Naive thymus-derived CD4-positive, alpha-beta T cell (primary cell): ENCODE results near the gene TARDBP. TPM values are rescaled to one million over a fixed set of nuclear protein-coding genes. Genes with fewer than 3 reads are reported as not detected.
"Not testable (repeated sequence)": the region's sequence is repeated elsewhere in the genome, so short reads cannot be mapped to it uniquely, and the experiment has no call there.

Experiments used
- ATAC-seq: fragments of 150-1000 bp; cut with Tn5 transposase; 2 replicates; pipeline ENCODE4 v1.10.0; 2021; ENCODE audit warnings: mild to moderate bottlenecking, moderate library complexity
- CTCF ChIA-PET: fragments of 350-600 bp; sonication (Branson Sonifier 250); formaldehyde crosslinking; loops from one replicate; lab custom pipeline; 2021; ENCODE audit warnings: antibody characterized with exemption; lab: Charles Lee
- POLR2A ChIA-PET: fragments of 350-600 bp; sonication (Branson Sonifier 250); formaldehyde crosslinking; loops from one replicate; lab custom pipeline; 2021; ENCODE audit warnings: antibody characterized with exemption, inconsistent platforms; lab: Charles Lee
- DNase-seq, 9 donors: peaks; one replicate each; pipeline versions ENCODE4 v3.0.0 to v3.0.0-alpha.2; 2020 to 2022; ENCODE audit warnings: mixed read lengths in 1 of 9
- H3K27ac ChIP-seq: one replicate; pipeline ENCODE4 v1.7.0; 2013; ENCODE audit warnings: mild to moderate bottlenecking, low read depth, low read length, moderate library complexity
- H3K27me3 ChIP-seq, 2 donors: one replicate each; pipeline ENCODE4 v1.7.0; 2013; ENCODE audit warnings: low read length in 2 of 2, mild to moderate bottlenecking in 2 of 2, moderate library complexity in 2 of 2; ENCODE audit not compliant: control insufficient read depth in 2 of 2, insufficient read depth in 2 of 2
- H3K36me3 ChIP-seq, 3 experiments: 1 replicate in 2 of 3; 2 replicates in 1 of 3; pipeline ENCODE4 v1.7.0; 2013; ENCODE audit warnings: low read length in 3 of 3, mild to moderate bottlenecking in 3 of 3, moderate library complexity in 1 of 3; ENCODE audit not compliant: insufficient read depth in 3 of 3, control insufficient read depth in 2 of 3
- H3K4me1 ChIP-seq, 2 donors: one replicate each; pipeline ENCODE4 v1.7.0; 2013; ENCODE audit warnings: low read length in 2 of 2, mild to moderate bottlenecking in 2 of 2, moderate library complexity in 1 of 2; ENCODE audit not compliant: control insufficient read depth in 2 of 2, insufficient read depth in 2 of 2
- H3K4me3 ChIP-seq: 2 replicates; pipeline ENCODE4 v1.7.0; 2013; ENCODE audit warnings: mild to moderate bottlenecking, low read length
- H3K9me3 ChIP-seq, 3 experiments: 1 replicate in 2 of 3; 2 replicates in 1 of 3; pipeline ENCODE4 v1.7.0; 2013; ENCODE audit warnings: low read length in 3 of 3; ENCODE audit not compliant: control insufficient read depth in 2 of 3
- H3K27ac Mint-ChIP-seq, 9 donors: one replicate each; pipeline ENCODE4 v1.8.0; 2020 to 2022; ENCODE audit warnings: mixed read lengths in 9 of 9, mild to moderate bottlenecking in 8 of 9, moderate library complexity in 5 of 9, inconsistent platforms in 2 of 9
- H3K27me3 Mint-ChIP-seq, 5 donors: one replicate each; pipeline ENCODE4 v1.8.0; 2021 to 2022; ENCODE audit warnings: mixed read lengths in 5 of 5, mild to moderate bottlenecking in 1 of 5
- H3K36me3 Mint-ChIP-seq, 5 donors: one replicate each; pipeline ENCODE4 v1.8.0; 2020 to 2022; ENCODE audit warnings: mixed read lengths in 5 of 5, mild to moderate bottlenecking in 3 of 5, inconsistent platforms in 1 of 5
- H3K4me1 Mint-ChIP-seq, 7 donors: one replicate each; pipeline ENCODE4 v1.8.0; 2020 to 2022; ENCODE audit warnings: mixed read lengths in 7 of 7, mild to moderate bottlenecking in 3 of 7, inconsistent platforms in 1 of 7
- H3K4me3 Mint-ChIP-seq, 10 donors: one replicate each; pipeline ENCODE4 v1.8.0; 2020 to 2022; ENCODE audit warnings: mild to moderate bottlenecking in 10 of 10, mixed read lengths in 10 of 10, moderate library complexity in 6 of 10, inconsistent platforms in 2 of 10
- H3K9me3 Mint-ChIP-seq, 11 donors: one replicate each; pipeline ENCODE4 v1.8.0; 2020 to 2022; ENCODE audit warnings: mixed read lengths in 11 of 11, mild to moderate bottlenecking in 4 of 11, inconsistent platforms in 1 of 11, moderate library complexity in 1 of 11
- intact Hi-C, 2 donors: fragments of 100-400 bp; cut with micrococcal nuclease; formaldehyde crosslinking; loops; one replicate each; pipeline ENCODE4 v1.15.1; 2023
- polyA plus RNA-seq, 2 donors: library from polyadenylated mRNA; unstranded; fragments of 300-500 nt; fragmentation: Illumina TruSeq; gene quantifications; one replicate each; pipeline ENCODE4 v1.2.3, GENCODE V29; 2021
- total RNA-seq, 6 experiments: library from RNA in 5 of 6; stranded (reverse) in 5 of 6; gene quantifications; 1 replicate in 5 of 6; 2 replicates in 1 of 6; pipeline ENCODE4 v1.2.3 and lab custom pipeline; 2021 to 2026

The TARDBP gene
- total and polyA plus RNA-seq, 7 experiments from 2014 or later = 55.0 to 196 (median 171) TPM

DNA sequence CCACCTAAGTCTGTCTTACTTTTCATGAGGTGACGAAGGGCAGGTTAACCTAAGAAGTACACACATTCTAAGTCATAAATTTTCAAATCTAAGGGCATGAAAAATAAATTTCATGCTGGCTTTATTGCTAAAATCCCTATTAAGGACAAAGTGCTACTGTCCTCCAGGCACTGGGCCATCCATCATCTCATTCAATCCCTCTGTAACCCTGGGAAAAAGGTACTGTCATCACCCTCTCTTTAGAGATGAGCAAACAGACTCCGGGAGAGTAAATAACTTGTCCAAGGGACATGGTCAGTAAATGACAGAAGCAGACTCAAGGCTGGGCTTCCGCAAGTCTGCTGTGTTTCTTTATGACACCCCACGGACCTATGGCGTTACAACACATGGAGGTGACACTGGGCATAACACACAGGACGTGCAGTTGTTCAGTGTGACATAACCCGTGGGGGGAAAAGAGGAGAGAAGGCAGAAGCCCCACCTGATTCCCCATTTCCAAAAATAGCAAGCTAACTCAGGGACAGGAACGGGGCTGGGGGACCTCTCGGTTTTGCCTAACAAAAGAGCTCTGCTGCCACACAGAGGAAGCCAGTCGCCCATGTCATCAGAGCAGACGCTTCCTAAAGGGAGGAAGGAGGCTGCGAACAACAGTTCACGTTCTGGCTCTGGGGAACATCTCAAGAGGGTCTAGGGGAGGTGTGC lies 59.9 kb downstream of the TARDBP start:
- no peak overlapping the region for H3K27ac ChIP-seq
- Mint-ChIP-seq H3K27ac (peak overlapping the region in 1 of 9 donors; percentile 72), H3K36me3 (peaks cover 0 to 59% (median 21%) of the 10 kb centered on the region in 5 donors), H3K4me3 (no peak overlapping the region), H3K4me1 (peaks cover 0 to 5% (median 0%) of the 10 kb centered on the region in 7 donors), H3K27me3 (no peaks in the 10 kb centered on the region), H3K9me3 (no peaks in the 10 kb centered on the region)
- no peaks in the 10 kb centered on the region for H3K4me1 ChIP-seq
- intact Hi-C loops = no loop called here
- DNase-seq (no peak), ATAC-seq (no peak)
- H3K27me3 ChIP-seq = no peaks in the 10 kb centered on the region
- H3K4me3 ChIP-seq = no peak overlapping the region
- H3K36me3 ChIP-seq = peaks cover 33 to 99% (median 43%) of the 10 kb centered on the region in 3 experiments
- H3K9me3 ChIP-seq = no peaks in the 10 kb centered on the region
- ChIA-PET CTCF (no interaction called here), POLR2A (no interaction called here)

DNA sequence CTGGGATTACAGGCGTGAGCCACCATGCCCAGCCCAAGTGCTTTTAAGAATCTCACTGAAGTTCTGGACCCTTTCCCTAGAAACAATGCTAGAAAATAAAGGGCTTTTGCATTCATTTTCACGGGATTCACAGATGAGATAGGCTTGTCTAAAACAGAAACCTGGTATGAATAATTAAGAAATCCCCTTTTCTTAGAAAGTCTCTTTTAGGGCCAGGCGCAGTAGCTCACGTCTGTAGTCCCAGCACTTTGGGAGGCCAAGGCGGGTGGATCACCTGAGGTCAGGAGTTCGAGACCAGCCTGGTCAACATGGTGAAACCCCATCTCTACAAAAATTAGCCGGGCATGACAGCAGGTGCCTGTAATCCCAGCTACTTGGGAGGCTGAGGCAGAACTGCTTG lies 60.9 kb downstream of the TARDBP start:
- H3K27me3 ChIP-seq, H3K9me3 ChIP-seq, intact Hi-C loops, DNase-seq, H3K27ac Mint-ChIP-seq, H3K4me1 Mint-ChIP-seq, H3K9me3 Mint-ChIP-seq, H3K4me3 Mint-ChIP-seq, CTCF ChIA-PET, H3K4me1 ChIP-seq, H3K27me3 Mint-ChIP-seq, H3K27ac ChIP-seq, H3K4me3 ChIP-seq, ATAC-seq: not testable (repeated sequence)
- POLR2A ChIA-PET = interaction anchor here (0.6 kb wide), 1 partner anchor 194 kb away, joined by 4 read pairs; no protein-coding TSS in a partner anchor
- H3K36me3 Mint-ChIP-seq = peaks cover 0 to 55% (median 25%) of the 10 kb centered on the region in 5 donors
- peaks cover 33 to 97% (median 41%) of the 10 kb centered on the region in 3 experiments for H3K36me3 ChIP-seq

Other genes starting within 250 kb of the TARDBP start
- gene CASZ1, start 216.0 kb upstream of the TARDBP start, total RNA-seq = 10 to 100 TPM in 2 of 5 experiments, 1 to 10 TPM in 3; 5.2 to 15.9 (median 6.0) TPM
- gene CASZ1, start 216.0 kb upstream of the TARDBP start, polyA plus RNA-seq = 1 to 10 TPM in 1 of 2 donors, under 1 TPM in 1; 0.33 to 1.1 TPM
- under 1 TPM in 1 of 5 experiments, not detected in 4; 0.72 TPM for gene MASP2, start 34.6 kb downstream of the TARDBP start, total RNA-seq
- under 1 TPM in 1 of 2 donors, not detected in 1; 0.13 TPM for gene MASP2, start 34.6 kb downstream of the TARDBP start, polyA plus RNA-seq
- 100 to 1,000 TPM in 1 of 5 experiments, 10 to 100 TPM in 4; 30.9 to 116 (median 44.1) TPM for gene SRM, start 47.4 kb downstream of the TARDBP start, total RNA-seq
- gene SRM, start 47.4 kb downstream of the TARDBP start, polyA plus RNA-seq = 100 to 1,000 TPM in 1 of 2 donors, 10 to 100 TPM in 1; 75.6 to 128 TPM
- gene EXOSC10, start 87.2 kb downstream of the TARDBP start, total RNA-seq = 10 to 100 TPM; 72.0 to 83.4 (median 80.9) TPM
- gene EXOSC10, start 87.2 kb downstream of the TARDBP start, polyA plus RNA-seq = 10 to 100 TPM; 33.9 to 55.1 TPM
- not detected for gene ANGPTL7, start 176.7 kb downstream of the TARDBP start, total RNA-seq
- not detected for gene ANGPTL7, start 176.7 kb downstream of the TARDBP start, polyA plus RNA-seq
- gene MTOR, start 249.9 kb downstream of the TARDBP start, total RNA-seq = 10 to 100 TPM; 38.8 to 47.9 (median 46.2) TPM
- gene MTOR, start 249.9 kb downstream of the TARDBP start, polyA plus RNA-seq = 1 to 10 TPM; 4.8 to 9.7 TPM